ENCODE data around the gene ACSL6.
A peak's percentile ranks its signal among the peaks of the same experiment; 100 is the strongest.

The ACSL6 gene

GRCh38 chr5:132000241-132000490, 11.3 kb downstream of the ACSL6 start:
- ChIA-PET POLR2A (no interaction called here), CTCF (interaction anchor here (0.6 kb wide), 1 partner anchor 11 kb away, joined by 3 read pairs; the partner anchor contains the start of gene ACSL6)
- TF ChIP-seq ZNF449 (tag by site-specific recombination; IDR thresholded peaks at IDR 0.05) (no peak), ZNF23 (tag by site-specific recombination; IDR thresholded peaks at IDR 0.05; ENCODE audit: borderline replicate concordance) (no peak), ZNF248 (tag by site-specific recombination; IDR thresholded peaks at IDR 0.05) (no peak), OVOL3 (tag by site-specific recombination; IDR thresholded peaks at IDR 0.05) (no peak), ZNF692 (tag by site-specific recombination; IDR thresholded peaks at IDR 0.05) (no peak)
- no peak overlapping the region for H3K27ac ChIP-seq (ENCODE audit: extremely low read depth, low read depth, low read length)
- no peaks in the 10 kb centered on the region for H3K36me3 ChIP-seq (ENCODE audit: control insufficient read depth in 2 of 2, insufficient read depth in 1 of 2, low read length in 2 of 2)
- no peak overlapping the region for H3K4me3 ChIP-seq (ENCODE audit: low read depth, low read length)
- H3K9me3 ChIP-seq (ENCODE audit: control insufficient read depth, insufficient read depth, low read depth, low read length): no peaks in the 10 kb centered on the region
- no peaks in the 10 kb centered on the region for H3K4me1 ChIP-seq (ENCODE audit: control insufficient read depth, insufficient read depth, low read length)

- CTCF ChIA-PET: interaction anchor here (0.6 to 1.0 kb wide), 3 partner anchors 8 to 14 kb away, joined by 3 to 8 read pairs (median 3); partner anchors contain the start of gene ACSL6
Measured at GRCh38 chr5:131999441-132000240, 11.8 kb downstream of the ACSL6 start.

GRCh38 chr5:131999041-131999440, 12.4 kb downstream of the ACSL6 start:
- TF ChIP-seq ZNF449 (tag by site-specific recombination; IDR thresholded peaks at IDR 0.05): no peak
- TF ChIP-seq ZNF768 (tag by site-specific recombination; IDR thresholded peaks at IDR 0.05): 0 out of 2 replicates have a peak, but pooled peaks have one; percentile 29
- no peak overlapping the region for H3K27ac ChIP-seq (ENCODE audit: extremely low read depth, low read depth, low read length)
- H3K4me1 ChIP-seq (ENCODE audit: control insufficient read depth, insufficient read depth, low read length): no peaks in the 10 kb centered on the region
- H3K9me3 ChIP-seq (ENCODE audit: control insufficient read depth, insufficient read depth, low read depth, low read length): no peaks in the 10 kb centered on the region
- POLR2A ChIA-PET: no interaction called here
- CTCF ChIA-PET: interaction anchor here (1.0 kb wide), 2 partner anchors 9 to 14 kb away, joined by 3 to 8 read pairs; no protein-coding TSS in a partner anchor
- H3K4me3 ChIP-seq (ENCODE audit: low read depth, low read length): no peak overlapping the region
- H3K36me3 ChIP-seq (ENCODE audit: control insufficient read depth in 2 of 2, insufficient read depth in 1 of 2, low read length in 2 of 2): no peaks in the 10 kb centered on the region

More at GRCh38 chr5:131999441-132000240, 11.8 kb downstream of the ACSL6 start:
- POLR2A ChIA-PET: no interaction called here
- Histone ChIP-seq H3K27ac (ENCODE audit: extremely low read depth, low read depth, low read length) (no peak overlapping the region), H3K9me3 (ENCODE audit: control insufficient read depth, insufficient read depth, low read depth, low read length) (no peaks in the 10 kb centered on the region), H3K4me1 (ENCODE audit: control insufficient read depth, insufficient read depth, low read length) (no peaks in the 10 kb centered on the region), H3K4me3 (ENCODE audit: low read depth, low read length) (no peak overlapping the region), H3K36me3 (ENCODE audit: control insufficient read depth in 2 of 2, insufficient read depth in 1 of 2, low read length in 2 of 2) (no peaks in the 10 kb centered on the region)
- TF ChIP-seq EGR2 (tag by site-specific recombination; IDR thresholded peaks at IDR 0.05; ENCODE audit: low read depth): 0 out of 2 replicates have a peak, but pooled peaks have one; percentile 17
- no peak for TF ChIP-seq ZNF670 (tag by site-specific recombination; IDR thresholded peaks at IDR 0.05; ENCODE audit: low read depth)
- TF ChIP-seq BCL11B (tag by site-specific recombination; IDR thresholded peaks at IDR 0.05; ENCODE audit: low read depth): no peak

- POLR2A ChIA-PET: no interaction called here
- no peaks in the 10 kb centered on the region for H3K9me3 ChIP-seq (ENCODE audit: control insufficient read depth, insufficient read depth, low read depth, low read length)
- TF ChIP-seq ZNF221 (tag by site-specific recombination; IDR thresholded peaks at IDR 0.05; ENCODE audit: borderline replicate concordance) (no peak), ELK4 (IDR thresholded peaks at IDR 0.05; ENCODE audit: borderline replicate concordance, low read depth, low read length) (no peak), ZNF211 (tag by site-specific recombination; IDR thresholded peaks at IDR 0.05; ENCODE audit: low read depth) (no peak), ZNF626 (tag by site-specific recombination; IDR thresholded peaks at IDR 0.05) (no peak), ZSCAN5A (tag by site-specific recombination; IDR thresholded peaks at IDR 0.05) (no peak), ZNF114 (tag by site-specific recombination; IDR thresholded peaks at IDR 0.05) (no peak)
Measured at GRCh38 chr5:131998431-131999040, 12.9 kb downstream of the ACSL6 start.

More at GRCh38 chr5:131998431-131999040, 12.9 kb downstream of the ACSL6 start:
- no peak overlapping the region for H3K4me3 ChIP-seq (ENCODE audit: low read depth, low read length)
- H3K36me3 ChIP-seq (ENCODE audit: control insufficient read depth in 2 of 2, insufficient read depth in 1 of 2, low read length in 2 of 2): no peaks in the 10 kb centered on the region
- H3K4me1 ChIP-seq (ENCODE audit: control insufficient read depth, insufficient read depth, low read length): no peaks in the 10 kb centered on the region
- no peak overlapping the region for H3K27ac ChIP-seq (ENCODE audit: extremely low read depth, low read depth, low read length)
- CTCF ChIA-PET: interaction anchor here (1.0 kb wide), 2 partner anchors 9 to 15 kb away, joined by 3 to 8 read pairs; no protein-coding TSS in a partner anchor

Data from HEK293 (cell line).